Measurements from ENCODE around the gene NOS2. TPM values are rescaled to one million over a fixed set of nuclear protein-coding genes. Genes with fewer than 3 reads are reported as not detected.
"Not testable (repeated sequence)": the region's sequence is repeated elsewhere in the genome, so short reads cannot be mapped to it uniquely, and the experiment has no call there.

Gene NOS2
- total RNA-seq, 1 donor from 2014 or later, result 26.6 TPM

- no peak overlapping the region for H3K4me3 Mint-ChIP-seq
- no peaks in the 10 kb centered on the region for H3K9me3 ChIP-seq (ENCODE audit: low read depth)
- no peaks in the 10 kb centered on the region for H3K79me2 ChIP-seq (ENCODE audit: low read depth)
- H3F3A ChIP-seq (ENCODE audit: low read depth), result peaks cover under 1% of the 10 kb centered on the region
- peaks cover 2% of the 10 kb centered on the region for H3K27me3 Mint-ChIP-seq (ENCODE audit: insufficient read depth, low read depth)
- peaks cover 5% of the 10 kb centered on the region for H3K36me3 Mint-ChIP-seq
- H3K27ac ChIP-seq, result no peak overlapping the region
- H3K27me3 ChIP-seq, result no peaks in the 10 kb centered on the region
- no peak overlapping the region for H3K27ac Mint-ChIP-seq
- no peaks in the 10 kb centered on the region for H3K4me1 ChIP-seq
- DNase-seq (ENCODE audit: low spot score), result no peak
- peaks cover 26% of the 10 kb centered on the region for H3K9me3 Mint-ChIP-seq
- no peak overlapping the region for H3K4me2 ChIP-seq
- H3K4me3 ChIP-seq, result no peak overlapping the region
- no peak overlapping the region for H2AFZ ChIP-seq (replicated peaks)
- no peaks in the 10 kb centered on the region for H4K20me1 ChIP-seq (ENCODE audit: low read depth)
- H3K9ac ChIP-seq, result no peak overlapping the region
- H3K36me3 ChIP-seq, result no peaks in the 10 kb centered on the region
- no peaks in the 10 kb centered on the region for H3K4me1 Mint-ChIP-seq
- TF ChIP-seq EZH2 (IDR thresholded peaks at IDR 0.05), result no peak
- TF ChIP-seq, protein P1, sequence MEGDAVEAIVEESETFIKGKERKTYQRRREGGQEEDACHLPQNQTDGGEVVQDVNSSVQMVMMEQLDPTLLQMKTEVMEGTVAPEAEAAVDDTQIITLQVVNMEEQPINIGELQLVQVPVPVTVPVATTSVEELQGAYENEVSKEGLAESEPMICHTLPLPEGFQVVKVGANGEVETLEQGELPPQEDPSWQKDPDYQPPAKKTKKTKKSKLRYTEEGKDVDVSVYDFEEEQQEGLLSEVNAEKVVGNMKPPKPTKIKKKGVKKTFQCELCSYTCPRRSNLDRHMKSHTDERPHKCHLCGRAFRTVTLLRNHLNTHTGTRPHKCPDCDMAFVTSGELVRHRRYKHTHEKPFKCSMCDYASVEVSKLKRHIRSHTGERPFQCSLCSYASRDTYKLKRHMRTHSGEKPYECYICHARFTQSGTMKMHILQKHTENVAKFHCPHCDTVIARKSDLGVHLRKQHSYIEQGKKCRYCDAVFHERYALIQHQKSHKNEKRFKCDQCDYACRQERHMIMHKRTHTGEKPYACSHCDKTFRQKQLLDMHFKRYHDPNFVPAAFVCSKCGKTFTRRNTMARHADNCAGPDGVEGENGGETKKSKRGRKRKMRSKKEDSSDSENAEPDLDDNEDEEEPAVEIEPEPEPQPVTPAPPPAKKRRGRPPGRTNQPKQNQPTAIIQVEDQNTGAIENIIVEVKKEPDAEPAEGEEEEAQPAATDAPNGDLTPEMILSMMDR (IDR thresholded peaks at IDR 0.05), result no peak
- no peak for TF ChIP-seq EZH2phosphoT487 (IDR thresholded peaks at IDR 0.05)
These were observed 24.4 kb upstream of the NOS2 start for GRCh38 chr17:27824745-27825144.

DNA sequence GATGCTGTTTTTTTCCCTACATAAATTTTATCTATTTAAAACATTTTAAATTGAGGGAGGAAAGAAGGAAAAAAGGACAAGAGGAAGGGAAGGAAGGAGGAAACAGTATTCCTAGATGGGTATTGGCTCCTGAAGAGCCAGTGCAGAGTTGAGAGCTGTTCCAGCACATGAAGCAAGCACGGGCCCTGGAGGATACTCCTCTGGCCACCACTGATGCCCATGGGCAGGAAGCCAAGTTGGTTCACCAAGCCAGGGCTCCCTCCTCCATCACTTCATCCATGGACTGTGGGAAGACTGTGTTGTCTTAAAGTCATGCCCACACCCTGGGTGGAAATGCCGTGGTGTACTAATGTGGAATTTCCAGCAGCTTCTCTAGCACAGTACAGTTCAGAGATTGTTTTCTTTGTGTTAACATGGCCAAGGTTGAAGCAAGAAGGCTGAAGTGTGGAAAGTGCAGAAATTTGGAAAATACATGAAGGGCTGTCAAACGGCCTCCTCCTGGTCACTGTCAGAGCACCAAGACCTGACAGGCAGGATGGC lies 23.9 kb upstream of the NOS2 start:
- no peak overlapping the region for H3K4me3 ChIP-seq

GRCh38 chr17:27822108-27822507 lies 21.8 kb upstream of the NOS2 start:
- not testable (repeated sequence) for H3K4me3 Mint-ChIP-seq; H4K20me1 ChIP-seq (ENCODE audit: low read depth); H3K9me3 ChIP-seq (ENCODE audit: low read depth); H3K9ac ChIP-seq; H3K36me3 Mint-ChIP-seq; H3K27me3 Mint-ChIP-seq (ENCODE audit: insufficient read depth, low read depth); H3K27ac ChIP-seq; H3K4me3 ChIP-seq; H3K4me2 ChIP-seq; H3K36me3 ChIP-seq; H3K27ac Mint-ChIP-seq; H3K79me2 ChIP-seq (ENCODE audit: low read depth); H2AFZ ChIP-seq (replicated peaks); H3K27me3 ChIP-seq
- peak; percentile 24 for DNase-seq (ENCODE audit: low spot score)
- H3K4me1 ChIP-seq, result peaks cover 15% of the 10 kb centered on the region
- H3K4me1 Mint-ChIP-seq, result peaks cover 17% of the 10 kb centered on the region
- peaks cover 18% of the 10 kb centered on the region for H3F3A ChIP-seq (ENCODE audit: low read depth)
- peaks cover 26% of the 10 kb centered on the region for H3K9me3 Mint-ChIP-seq

More for the DNA sequence above, 23.9 kb upstream of the NOS2 start:
- TF ChIP-seq, protein P1 (IDR thresholded peaks at IDR 0.05), result no peak
- TF ChIP-seq EZH2phosphoT487 (IDR thresholded peaks at IDR 0.05) (no peak), EZH2 (IDR thresholded peaks at IDR 0.05) (no peak)
- H3K27me3 Mint-ChIP-seq (ENCODE audit: insufficient read depth, low read depth), result peaks cover 2% of the 10 kb centered on the region
- no peak overlapping the region for H3K4me2 ChIP-seq
- H3K9ac ChIP-seq, result no peak overlapping the region
- H3K9me3 Mint-ChIP-seq, result peaks cover 26% of the 10 kb centered on the region
- H3K79me2 ChIP-seq (ENCODE audit: low read depth), result no peaks in the 10 kb centered on the region
- H3K4me3 Mint-ChIP-seq, result no peak overlapping the region
- H4K20me1 ChIP-seq (ENCODE audit: low read depth), result no peaks in the 10 kb centered on the region
- H3K4me1 Mint-ChIP-seq, result no peaks in the 10 kb centered on the region
- no peaks in the 10 kb centered on the region for H3K36me3 ChIP-seq
- H3F3A ChIP-seq (ENCODE audit: low read depth), result no peaks in the 10 kb centered on the region
- H3K27ac ChIP-seq, result no peak overlapping the region
- no peak overlapping the region for H2AFZ ChIP-seq (replicated peaks)
- no peaks in the 10 kb centered on the region for H3K27me3 ChIP-seq
- H3K27ac Mint-ChIP-seq, result no peak overlapping the region
- H3K36me3 Mint-ChIP-seq, result peaks cover 5% of the 10 kb centered on the region
- H3K9me3 ChIP-seq (ENCODE audit: low read depth), result no peaks in the 10 kb centered on the region
- no peaks in the 10 kb centered on the region for H3K4me1 ChIP-seq
- DNase-seq (ENCODE audit: low spot score), result no peak

DNA sequence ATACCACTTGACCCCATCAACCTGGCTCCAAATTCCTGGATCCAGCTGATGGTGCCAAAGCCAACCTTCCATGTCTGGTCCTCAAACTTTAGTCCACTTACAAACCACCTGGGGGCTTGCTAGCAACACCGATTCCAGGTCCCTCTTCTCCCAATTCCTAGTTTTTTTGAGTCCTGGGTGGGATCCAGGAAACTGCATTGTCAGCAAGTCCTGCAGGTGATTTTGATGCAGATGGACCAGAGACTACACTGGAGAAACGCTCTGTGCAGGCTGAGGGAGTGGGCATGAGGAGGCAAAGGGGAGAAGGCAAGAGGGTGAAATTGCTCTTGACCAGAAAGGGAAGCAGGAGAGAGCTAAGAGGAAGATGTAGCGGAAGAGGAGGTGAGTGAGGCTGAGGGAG lies 21.0 kb upstream of the NOS2 start:
- no peak overlapping the region for H3K4me3 ChIP-seq
- H3K4me2 ChIP-seq, result no peak overlapping the region
- peaks cover 19% of the 10 kb centered on the region for H3K4me1 ChIP-seq
- no peaks in the 10 kb centered on the region for H3K36me3 ChIP-seq
- TF ChIP-seq, protein P1 (IDR thresholded peaks at IDR 0.05), result no peak
- TF ChIP-seq EZH2 (IDR thresholded peaks at IDR 0.05) (no peak), EZH2phosphoT487 (IDR thresholded peaks at IDR 0.05) (no peak)
- peaks cover 5% of the 10 kb centered on the region for H3K36me3 Mint-ChIP-seq
- peaks cover 20% of the 10 kb centered on the region for H3F3A ChIP-seq (ENCODE audit: low read depth)
- H3K9ac ChIP-seq, result no peak overlapping the region
- DNase-seq (ENCODE audit: low spot score), result no peak
- no peak overlapping the region for H3K27ac ChIP-seq
- H3K27me3 ChIP-seq, result no peaks in the 10 kb centered on the region
- H3K9me3 ChIP-seq (ENCODE audit: low read depth), result no peaks in the 10 kb centered on the region
- no peaks in the 10 kb centered on the region for H4K20me1 ChIP-seq (ENCODE audit: low read depth)
- H2AFZ ChIP-seq (replicated peaks), result no peak overlapping the region
- H3K79me2 ChIP-seq (ENCODE audit: low read depth), result no peaks in the 10 kb centered on the region
- H3K27me3 Mint-ChIP-seq (ENCODE audit: insufficient read depth, low read depth), result peaks cover 5% of the 10 kb centered on the region
- no peak overlapping the region for H3K27ac Mint-ChIP-seq
- peaks cover 20% of the 10 kb centered on the region for H3K4me1 Mint-ChIP-seq
- peaks cover 26% of the 10 kb centered on the region for H3K9me3 Mint-ChIP-seq
- H3K4me3 Mint-ChIP-seq, result no peak overlapping the region

Measured in neural progenitor cell (in vitro differentiated cells).